ENCODE data around the gene KCNK6. TPM values are rescaled to one million over a fixed set of nuclear protein-coding genes. Genes with fewer than 3 reads are reported as not detected.

KCNK6 gene
- total RNA-seq (2021) (12.9 to 18.3 TPM (median 13.2 TPM) in 3 replicates), Bru-seq, nascent RNA (percentile 71 among the genes with signal in this experiment)
- long read RNA-seq, experiment 1, full-length matches to known transcripts = 11 of 20 reads
- long read RNA-seq, experiment 1, partial matches to known transcripts = 0 of 20 reads
- long read RNA-seq, experiment 1, other reads (novel, unspliced or antisense) = 9 of 20 reads
- long read RNA-seq, experiment 2, full-length matches to known transcripts = 5 of 21 reads
- long read RNA-seq, experiment 2, partial matches to known transcripts = 0 of 21 reads
- long read RNA-seq, experiment 2, other reads (novel, unspliced or antisense) = 16 of 21 reads
- long read RNA-seq, experiment 3, partial matches to known transcripts = 0 of 3 reads
- long read RNA-seq, experiment 3, other reads (novel, unspliced or antisense) = 3 of 3 reads

DNA sequence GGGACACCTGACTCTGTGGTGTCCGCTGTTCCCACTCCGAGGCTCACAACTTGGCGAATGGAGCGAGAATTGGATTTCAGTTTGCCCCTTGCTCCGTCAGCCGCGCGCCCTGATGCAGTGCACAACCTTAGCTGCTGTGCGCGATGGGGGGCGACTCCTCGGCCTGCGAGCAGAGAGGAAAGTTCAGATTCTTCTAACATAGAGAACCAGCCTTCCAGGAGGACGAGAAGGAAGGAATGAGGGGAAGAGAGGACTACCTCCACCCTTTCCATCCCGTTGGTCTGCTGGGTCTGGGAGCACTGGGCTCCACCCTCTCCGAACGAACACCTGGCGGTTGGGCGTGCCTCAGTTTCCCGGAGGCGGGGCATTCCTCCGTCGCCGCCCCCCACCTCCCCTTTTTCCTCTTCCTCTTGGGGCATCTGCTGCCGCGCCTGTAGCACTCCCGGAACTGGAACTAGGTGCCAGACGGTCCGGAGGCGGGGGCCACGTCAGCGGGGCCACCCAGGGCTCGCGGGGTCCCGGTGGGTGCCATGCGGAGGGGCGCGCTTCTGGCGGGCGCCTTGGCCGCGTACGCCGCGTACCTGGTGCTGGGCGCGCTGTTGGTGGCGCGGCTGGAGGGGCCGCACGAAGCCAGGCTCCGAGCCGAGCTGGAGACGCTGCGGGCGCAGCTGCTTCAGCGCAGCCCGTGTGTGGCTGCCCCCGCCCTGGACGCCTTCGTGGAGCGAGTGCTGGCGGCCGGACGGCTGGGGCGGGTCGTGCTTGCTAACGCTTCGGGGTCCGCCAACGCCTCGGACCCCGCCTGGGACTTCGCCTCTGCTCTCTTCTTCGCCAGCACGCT lies at the start of gene KCNK6:
Gene KCNK6, plus strand, starts transcription at position 425 of the 838 bp plus-strand sequence. Its CDS starts 106 bp downstream, at position 531.
- Mint-ChIP-seq H3K27me3 (ENCODE audit: low read depth) (peaks cover 54% of the 10 kb centered on the region), H3K9me3 (no peaks in the 10 kb centered on the region), H3K4me3 (peak within 1 kb of the TSS; percentile 81), H3K36me3 (no peaks in the 10 kb centered on the region), H3K4me1 (peaks cover 26% of the 10 kb centered on the region), H3K27ac (no peak within 1 kb of the TSS)
- ATAC-seq (peak; percentile 5), DNase-seq (ENCODE audit: low spot score) (peak; percentile 66)
- ChIA-PET CTCF (interaction anchor here (0.5 to 2.7 kb wide), 19 partner anchors 11 to 577 kb away, joined by 3 to 13 read pairs (median 5); partner anchors contain the start of genes C19orf33, CATSPERG, FAM98C and GGN), POLR2A (interaction anchor here (0.5 to 1.5 kb wide), 6 partner anchors 8 to 179 kb away, joined by 3 to 12 read pairs (median 4); partner anchors contain the start of gene PSMD8)
- TF ChIP-seq OVOL2 (CRISPR knock-in tag; IDR thresholded peaks at IDR 0.05; ENCODE audit: borderline replicate concordance) = no peak
- peak; percentile 93 for TF ChIP-seq ETV6 (CRISPR knock-in tag; IDR thresholded peaks at IDR 0.05)
- TF ChIP-seq, protein P1, sequence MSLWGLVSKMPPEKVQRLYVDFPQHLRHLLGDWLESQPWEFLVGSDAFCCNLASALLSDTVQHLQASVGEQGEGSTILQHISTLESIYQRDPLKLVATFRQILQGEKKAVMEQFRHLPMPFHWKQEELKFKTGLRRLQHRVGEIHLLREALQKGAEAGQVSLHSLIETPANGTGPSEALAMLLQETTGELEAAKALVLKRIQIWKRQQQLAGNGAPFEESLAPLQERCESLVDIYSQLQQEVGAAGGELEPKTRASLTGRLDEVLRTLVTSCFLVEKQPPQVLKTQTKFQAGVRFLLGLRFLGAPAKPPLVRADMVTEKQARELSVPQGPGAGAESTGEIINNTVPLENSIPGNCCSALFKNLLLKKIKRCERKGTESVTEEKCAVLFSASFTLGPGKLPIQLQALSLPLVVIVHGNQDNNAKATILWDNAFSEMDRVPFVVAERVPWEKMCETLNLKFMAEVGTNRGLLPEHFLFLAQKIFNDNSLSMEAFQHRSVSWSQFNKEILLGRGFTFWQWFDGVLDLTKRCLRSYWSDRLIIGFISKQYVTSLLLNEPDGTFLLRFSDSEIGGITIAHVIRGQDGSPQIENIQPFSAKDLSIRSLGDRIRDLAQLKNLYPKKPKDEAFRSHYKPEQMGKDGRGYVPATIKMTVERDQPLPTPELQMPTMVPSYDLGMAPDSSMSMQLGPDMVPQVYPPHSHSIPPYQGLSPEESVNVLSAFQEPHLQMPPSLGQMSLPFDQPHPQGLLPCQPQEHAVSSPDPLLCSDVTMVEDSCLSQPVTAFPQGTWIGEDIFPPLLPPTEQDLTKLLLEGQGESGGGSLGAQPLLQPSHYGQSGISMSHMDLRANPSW (CRISPR knock-in tag; conservative IDR thresholded peaks at IDR 0.05; ENCODE audit: low read depth) = peak; percentile 47; the same call in 1 of the 2 replicates
- no peak for TF ChIP-seq TCF7 (CRISPR knock-in tag; IDR thresholded peaks at IDR 0.05; ENCODE audit: low read depth)
- TF ChIP-seq NFATC4 (CRISPR knock-in tag; IDR thresholded peaks at IDR 0.05) = no peak
- no peak for TF ChIP-seq IRF2 (CRISPR knock-in tag; IDR thresholded peaks at IDR 0.05; ENCODE audit: borderline replicate concordance, low read depth)
- no peak for TF ChIP-seq PRRX2 (CRISPR knock-in tag; IDR thresholded peaks at IDR 0.05)
- TF ChIP-seq ZNF232 (CRISPR knock-in tag; IDR thresholded peaks at IDR 0.05) = no peak
- no peak for TF ChIP-seq CREM (CRISPR knock-in tag; IDR thresholded peaks at IDR 0.05)
- TF ChIP-seq MYBL2 (CRISPR knock-in tag; IDR thresholded peaks at IDR 0.05) = 0 out of 2 replicates have a peak, but pooled peaks have one; percentile 73
- TF ChIP-seq NFYB (CRISPR knock-in tag; conservative IDR thresholded peaks at IDR 0.05; ENCODE audit: low read depth) = no peak
- TF ChIP-seq, protein P2, sequence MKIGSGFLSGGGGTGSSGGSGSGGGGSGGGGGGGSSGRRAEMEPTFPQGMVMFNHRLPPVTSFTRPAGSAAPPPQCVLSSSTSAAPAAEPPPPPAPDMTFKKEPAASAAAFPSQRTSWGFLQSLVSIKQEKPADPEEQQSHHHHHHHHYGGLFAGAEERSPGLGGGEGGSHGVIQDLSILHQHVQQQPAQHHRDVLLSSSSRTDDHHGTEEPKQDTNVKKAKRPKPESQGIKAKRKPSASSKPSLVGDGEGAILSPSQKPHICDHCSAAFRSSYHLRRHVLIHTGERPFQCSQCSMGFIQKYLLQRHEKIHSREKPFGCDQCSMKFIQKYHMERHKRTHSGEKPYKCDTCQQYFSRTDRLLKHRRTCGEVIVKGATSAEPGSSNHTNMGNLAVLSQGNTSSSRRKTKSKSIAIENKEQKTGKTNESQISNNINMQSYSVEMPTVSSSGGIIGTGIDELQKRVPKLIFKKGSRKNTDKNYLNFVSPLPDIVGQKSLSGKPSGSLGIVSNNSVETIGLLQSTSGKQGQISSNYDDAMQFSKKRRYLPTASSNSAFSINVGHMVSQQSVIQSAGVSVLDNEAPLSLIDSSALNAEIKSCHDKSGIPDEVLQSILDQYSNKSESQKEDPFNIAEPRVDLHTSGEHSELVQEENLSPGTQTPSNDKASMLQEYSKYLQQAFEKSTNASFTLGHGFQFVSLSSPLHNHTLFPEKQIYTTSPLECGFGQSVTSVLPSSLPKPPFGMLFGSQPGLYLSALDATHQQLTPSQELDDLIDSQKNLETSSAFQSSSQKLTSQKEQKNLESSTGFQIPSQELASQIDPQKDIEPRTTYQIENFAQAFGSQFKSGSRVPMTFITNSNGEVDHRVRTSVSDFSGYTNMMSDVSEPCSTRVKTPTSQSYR (CRISPR knock-in tag; IDR thresholded peaks at IDR 0.05) = 0 out of 2 replicates have a peak, but pooled peaks have one; percentile 25
- no peak for TF ChIP-seq TEAD4 (CRISPR knock-in tag; IDR thresholded peaks at IDR 0.05)
- TF ChIP-seq, protein P3, sequence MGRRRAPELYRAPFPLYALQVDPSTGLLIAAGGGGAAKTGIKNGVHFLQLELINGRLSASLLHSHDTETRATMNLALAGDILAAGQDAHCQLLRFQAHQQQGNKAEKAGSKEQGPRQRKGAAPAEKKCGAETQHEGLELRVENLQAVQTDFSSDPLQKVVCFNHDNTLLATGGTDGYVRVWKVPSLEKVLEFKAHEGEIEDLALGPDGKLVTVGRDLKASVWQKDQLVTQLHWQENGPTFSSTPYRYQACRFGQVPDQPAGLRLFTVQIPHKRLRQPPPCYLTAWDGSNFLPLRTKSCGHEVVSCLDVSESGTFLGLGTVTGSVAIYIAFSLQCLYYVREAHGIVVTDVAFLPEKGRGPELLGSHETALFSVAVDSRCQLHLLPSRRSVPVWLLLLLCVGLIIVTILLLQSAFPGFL (CRISPR knock-in tag; IDR thresholded peaks at IDR 0.05; ENCODE audit: borderline replicate concordance) = no peak
- TF ChIP-seq, protein P4, sequence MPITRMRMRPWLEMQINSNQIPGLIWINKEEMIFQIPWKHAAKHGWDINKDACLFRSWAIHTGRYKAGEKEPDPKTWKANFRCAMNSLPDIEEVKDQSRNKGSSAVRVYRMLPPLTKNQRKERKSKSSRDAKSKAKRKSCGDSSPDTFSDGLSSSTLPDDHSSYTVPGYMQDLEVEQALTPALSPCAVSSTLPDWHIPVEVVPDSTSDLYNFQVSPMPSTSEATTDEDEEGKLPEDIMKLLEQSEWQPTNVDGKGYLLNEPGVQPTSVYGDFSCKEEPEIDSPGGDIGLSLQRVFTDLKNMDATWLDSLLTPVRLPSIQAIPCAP (CRISPR knock-in tag; IDR thresholded peaks at IDR 0.05) = peak; percentile 53; the same call in 1 of the 2 replicates
- TF ChIP-seq SP1 (CRISPR knock-in tag; conservative IDR thresholded peaks at IDR 0.05) = peak; percentile 77
- TF ChIP-seq GRHL2 (CRISPR knock-in tag; IDR thresholded peaks at IDR 0.05; ENCODE audit: insufficient replicate concordance, severe bottlenecking) = no peak
- TF ChIP-seq FOXP1 (CRISPR knock-in tag; IDR thresholded peaks at IDR 0.05; ENCODE audit: borderline replicate concordance) = peak; percentile 91
- TF ChIP-seq GABPB1 (CRISPR knock-in tag; IDR thresholded peaks at IDR 0.05) = no peak
- TF ChIP-seq, protein P5, sequence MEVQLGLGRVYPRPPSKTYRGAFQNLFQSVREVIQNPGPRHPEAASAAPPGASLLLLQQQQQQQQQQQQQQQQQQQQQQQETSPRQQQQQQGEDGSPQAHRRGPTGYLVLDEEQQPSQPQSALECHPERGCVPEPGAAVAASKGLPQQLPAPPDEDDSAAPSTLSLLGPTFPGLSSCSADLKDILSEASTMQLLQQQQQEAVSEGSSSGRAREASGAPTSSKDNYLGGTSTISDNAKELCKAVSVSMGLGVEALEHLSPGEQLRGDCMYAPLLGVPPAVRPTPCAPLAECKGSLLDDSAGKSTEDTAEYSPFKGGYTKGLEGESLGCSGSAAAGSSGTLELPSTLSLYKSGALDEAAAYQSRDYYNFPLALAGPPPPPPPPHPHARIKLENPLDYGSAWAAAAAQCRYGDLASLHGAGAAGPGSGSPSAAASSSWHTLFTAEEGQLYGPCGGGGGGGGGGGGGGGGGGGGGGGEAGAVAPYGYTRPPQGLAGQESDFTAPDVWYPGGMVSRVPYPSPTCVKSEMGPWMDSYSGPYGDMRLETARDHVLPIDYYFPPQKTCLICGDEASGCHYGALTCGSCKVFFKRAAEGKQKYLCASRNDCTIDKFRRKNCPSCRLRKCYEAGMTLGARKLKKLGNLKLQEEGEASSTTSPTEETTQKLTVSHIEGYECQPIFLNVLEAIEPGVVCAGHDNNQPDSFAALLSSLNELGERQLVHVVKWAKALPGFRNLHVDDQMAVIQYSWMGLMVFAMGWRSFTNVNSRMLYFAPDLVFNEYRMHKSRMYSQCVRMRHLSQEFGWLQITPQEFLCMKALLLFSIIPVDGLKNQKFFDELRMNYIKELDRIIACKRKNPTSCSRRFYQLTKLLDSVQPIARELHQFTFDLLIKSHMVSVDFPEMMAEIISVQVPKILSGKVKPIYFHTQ (CRISPR knock-in tag; IDR thresholded peaks at IDR 0.05) = no peak
- TF ChIP-seq, protein P6, sequence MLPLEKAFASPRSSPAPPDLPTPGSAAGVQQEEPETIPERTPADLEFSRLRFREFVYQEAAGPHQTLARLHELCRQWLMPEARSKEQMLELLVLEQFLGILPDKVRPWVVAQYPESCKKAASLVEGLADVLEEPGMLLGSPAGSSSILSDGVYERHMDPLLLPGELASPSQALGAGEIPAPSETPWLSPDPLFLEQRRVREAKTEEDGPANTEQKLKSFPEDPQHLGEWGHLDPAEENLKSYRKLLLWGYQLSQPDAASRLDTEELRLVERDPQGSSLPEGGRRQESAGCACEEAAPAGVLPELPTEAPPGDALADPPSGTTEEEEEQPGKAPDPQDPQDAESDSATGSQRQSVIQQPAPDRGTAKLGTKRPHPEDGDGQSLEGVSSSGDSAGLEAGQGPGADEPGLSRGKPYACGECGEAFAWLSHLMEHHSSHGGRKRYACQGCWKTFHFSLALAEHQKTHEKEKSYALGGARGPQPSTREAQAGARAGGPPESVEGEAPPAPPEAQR (CRISPR knock-in tag; IDR thresholded peaks at IDR 0.05) = no peak

Measured in WTC11 (cell line).